ENCODE results near the gene SDK2.

The SDK2 gene

DNA sequence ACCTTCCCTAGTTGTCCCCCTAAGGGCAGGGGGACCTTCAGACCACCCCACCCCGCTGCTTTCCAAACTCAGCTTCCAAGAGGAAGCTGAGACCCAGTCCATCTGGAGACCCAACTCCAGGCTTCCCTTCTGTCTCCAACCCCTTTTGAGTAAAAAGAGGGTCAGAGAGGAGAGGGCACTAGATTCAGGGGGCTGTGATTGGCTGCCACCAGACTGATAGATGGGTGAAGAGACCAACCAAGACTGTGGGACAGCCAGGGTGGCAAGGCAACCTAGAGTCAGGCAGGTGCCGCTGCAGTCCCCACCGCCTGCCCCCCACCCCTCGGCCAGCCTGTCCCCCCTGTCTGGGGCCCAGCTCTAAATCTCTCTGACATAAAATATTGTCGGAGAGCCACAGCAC, 92.5 kb downstream of the SDK2 start:
- no peaks in the 10 kb centered on the region for H3K27me3 ChIP-seq (ENCODE audit: insufficient read depth, poor library complexity, severe bottlenecking)
- no peak for TF ChIP-seq GABPA (IDR thresholded peaks at IDR 0.05; ENCODE audit: low read depth)
- TF ChIP-seq, protein P1, sequence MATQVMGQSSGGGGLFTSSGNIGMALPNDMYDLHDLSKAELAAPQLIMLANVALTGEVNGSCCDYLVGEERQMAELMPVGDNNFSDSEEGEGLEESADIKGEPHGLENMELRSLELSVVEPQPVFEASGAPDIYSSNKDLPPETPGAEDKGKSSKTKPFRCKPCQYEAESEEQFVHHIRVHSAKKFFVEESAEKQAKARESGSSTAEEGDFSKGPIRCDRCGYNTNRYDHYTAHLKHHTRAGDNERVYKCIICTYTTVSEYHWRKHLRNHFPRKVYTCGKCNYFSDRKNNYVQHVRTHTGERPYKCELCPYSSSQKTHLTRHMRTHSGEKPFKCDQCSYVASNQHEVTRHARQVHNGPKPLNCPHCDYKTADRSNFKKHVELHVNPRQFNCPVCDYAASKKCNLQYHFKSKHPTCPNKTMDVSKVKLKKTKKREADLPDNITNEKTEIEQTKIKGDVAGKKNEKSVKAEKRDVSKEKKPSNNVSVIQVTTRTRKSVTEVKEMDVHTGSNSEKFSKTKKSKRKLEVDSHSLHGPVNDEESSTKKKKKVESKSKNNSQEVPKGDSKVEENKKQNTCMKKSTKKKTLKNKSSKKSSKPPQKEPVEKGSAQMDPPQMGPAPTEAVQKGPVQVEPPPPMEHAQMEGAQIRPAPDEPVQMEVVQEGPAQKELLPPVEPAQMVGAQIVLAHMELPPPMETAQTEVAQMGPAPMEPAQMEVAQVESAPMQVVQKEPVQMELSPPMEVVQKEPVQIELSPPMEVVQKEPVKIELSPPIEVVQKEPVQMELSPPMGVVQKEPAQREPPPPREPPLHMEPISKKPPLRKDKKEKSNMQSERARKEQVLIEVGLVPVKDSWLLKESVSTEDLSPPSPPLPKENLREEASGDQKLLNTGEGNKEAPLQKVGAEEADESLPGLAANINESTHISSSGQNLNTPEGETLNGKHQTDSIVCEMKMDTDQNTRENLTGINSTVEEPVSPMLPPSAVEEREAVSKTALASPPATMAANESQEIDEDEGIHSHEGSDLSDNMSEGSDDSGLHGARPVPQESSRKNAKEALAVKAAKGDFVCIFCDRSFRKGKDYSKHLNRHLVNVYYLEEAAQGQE (IDR thresholded peaks at IDR 0.05; ENCODE audit: insufficient replicate concordance, low read depth): no peak
- TF ChIP-seq, protein P2, sequence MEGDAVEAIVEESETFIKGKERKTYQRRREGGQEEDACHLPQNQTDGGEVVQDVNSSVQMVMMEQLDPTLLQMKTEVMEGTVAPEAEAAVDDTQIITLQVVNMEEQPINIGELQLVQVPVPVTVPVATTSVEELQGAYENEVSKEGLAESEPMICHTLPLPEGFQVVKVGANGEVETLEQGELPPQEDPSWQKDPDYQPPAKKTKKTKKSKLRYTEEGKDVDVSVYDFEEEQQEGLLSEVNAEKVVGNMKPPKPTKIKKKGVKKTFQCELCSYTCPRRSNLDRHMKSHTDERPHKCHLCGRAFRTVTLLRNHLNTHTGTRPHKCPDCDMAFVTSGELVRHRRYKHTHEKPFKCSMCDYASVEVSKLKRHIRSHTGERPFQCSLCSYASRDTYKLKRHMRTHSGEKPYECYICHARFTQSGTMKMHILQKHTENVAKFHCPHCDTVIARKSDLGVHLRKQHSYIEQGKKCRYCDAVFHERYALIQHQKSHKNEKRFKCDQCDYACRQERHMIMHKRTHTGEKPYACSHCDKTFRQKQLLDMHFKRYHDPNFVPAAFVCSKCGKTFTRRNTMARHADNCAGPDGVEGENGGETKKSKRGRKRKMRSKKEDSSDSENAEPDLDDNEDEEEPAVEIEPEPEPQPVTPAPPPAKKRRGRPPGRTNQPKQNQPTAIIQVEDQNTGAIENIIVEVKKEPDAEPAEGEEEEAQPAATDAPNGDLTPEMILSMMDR (IDR thresholded peaks at IDR 0.05; ENCODE audit: insufficient read depth, low read length): no peak
- no peak for TF ChIP-seq SPI1 (IDR thresholded peaks at IDR 0.05; ENCODE audit: borderline replicate concordance, low read depth)
- TF ChIP-seq POLR2AphosphoS5 (IDR thresholded peaks at IDR 0.05; ENCODE audit: low read depth): no peak
- no peak for DNase-seq (ENCODE audit: low read depth in 1 of 2, low spot score in 1 of 2)
- no peak overlapping the region for H3K4me3 ChIP-seq (replicated peaks; ENCODE audit: insufficient read depth, low read length)
- H3K27ac ChIP-seq (replicated peaks): no peak overlapping the region

DNA sequence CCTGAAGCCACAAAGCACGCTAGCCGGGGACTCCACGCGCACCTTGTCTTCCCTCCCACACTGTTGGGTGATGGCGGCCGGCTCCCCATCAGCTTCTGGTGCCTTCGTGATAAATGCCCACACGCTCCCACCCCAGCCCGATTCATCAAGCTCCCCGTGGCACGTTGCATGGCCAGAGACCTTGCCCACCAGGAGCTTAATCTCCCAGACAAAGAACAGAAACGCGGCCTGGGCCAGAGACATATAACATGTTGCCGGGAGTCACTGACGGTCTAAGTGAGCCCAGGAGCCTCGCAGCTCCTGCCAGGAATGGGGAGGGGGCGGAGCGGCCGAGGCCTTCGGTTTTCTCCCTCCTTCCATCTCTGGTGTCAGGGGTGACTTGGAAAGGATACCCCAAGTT, 93.1 kb downstream of the SDK2 start:
- Histone ChIP-seq H3K4me3 (replicated peaks; ENCODE audit: insufficient read depth, low read length) (no peak overlapping the region), H3K27ac (replicated peaks) (no peak overlapping the region), H3K27me3 (ENCODE audit: insufficient read depth, poor library complexity, severe bottlenecking) (no peaks in the 10 kb centered on the region)
- no peak for DNase-seq (ENCODE audit: low read depth in 1 of 2, low spot score in 1 of 2)
- TF ChIP-seq, protein P2 (IDR thresholded peaks at IDR 0.05; ENCODE audit: insufficient read depth, low read length): no peak
- TF ChIP-seq SPI1 (IDR thresholded peaks at IDR 0.05; ENCODE audit: borderline replicate concordance, low read depth): no peak
- no peak for TF ChIP-seq GABPA (IDR thresholded peaks at IDR 0.05; ENCODE audit: low read depth)
- TF ChIP-seq, protein P1 (IDR thresholded peaks at IDR 0.05; ENCODE audit: insufficient replicate concordance, low read depth): no peak
- TF ChIP-seq POLR2AphosphoS5 (IDR thresholded peaks at IDR 0.05; ENCODE audit: low read depth): no peak

DNA sequence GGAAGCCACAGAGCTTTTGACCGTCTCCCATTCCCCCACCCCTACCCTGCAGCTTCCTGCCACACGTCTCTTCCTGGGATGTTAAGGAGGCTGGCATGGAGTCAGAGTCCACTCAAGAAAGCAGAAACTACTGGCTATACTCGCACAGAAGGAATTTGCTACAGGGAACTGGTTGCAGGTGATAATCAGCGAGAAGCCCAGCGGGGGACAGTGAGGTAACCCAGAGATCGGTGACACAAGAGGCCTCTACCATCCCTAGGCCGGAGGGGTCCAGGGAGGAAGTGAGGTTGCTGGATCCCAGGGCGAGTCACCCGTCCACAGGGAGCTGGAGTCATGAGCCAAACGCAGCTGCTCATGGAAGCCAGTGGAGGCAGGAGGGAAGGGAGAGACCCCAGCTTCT, 93.7 kb downstream of the SDK2 start:
- DNase-seq (ENCODE audit: low read depth in 1 of 2, low spot score in 1 of 2): no peak
- H3K4me3 ChIP-seq (replicated peaks; ENCODE audit: insufficient read depth, low read length): no peak overlapping the region
- H3K27me3 ChIP-seq (ENCODE audit: insufficient read depth, poor library complexity, severe bottlenecking): no peaks in the 10 kb centered on the region
- TF ChIP-seq GABPA (IDR thresholded peaks at IDR 0.05; ENCODE audit: low read depth) (no peak), POLR2AphosphoS5 (IDR thresholded peaks at IDR 0.05; ENCODE audit: low read depth) (no peak), SPI1 (IDR thresholded peaks at IDR 0.05; ENCODE audit: borderline replicate concordance, low read depth) (no peak)
- TF ChIP-seq, protein P2 (IDR thresholded peaks at IDR 0.05; ENCODE audit: insufficient read depth, low read length): no peak
- H3K27ac ChIP-seq (replicated peaks): no peak overlapping the region

GRCh38 chr17:73549841-73550430, 94.3 kb downstream of the SDK2 start:
- no peak overlapping the region for H3K4me3 ChIP-seq (replicated peaks; ENCODE audit: insufficient read depth, low read length)
- no peak for DNase-seq (ENCODE audit: low read depth in 1 of 2, low spot score in 1 of 2)
- TF ChIP-seq SPI1 (IDR thresholded peaks at IDR 0.05; ENCODE audit: borderline replicate concordance, low read depth): no peak
- no peak for TF ChIP-seq GABPA (IDR thresholded peaks at IDR 0.05; ENCODE audit: low read depth)
- TF ChIP-seq, protein P1 (IDR thresholded peaks at IDR 0.05; ENCODE audit: insufficient replicate concordance, low read depth): no peak
- TF ChIP-seq POLR2AphosphoS5 (IDR thresholded peaks at IDR 0.05; ENCODE audit: low read depth): no peak
- TF ChIP-seq, protein P2 (IDR thresholded peaks at IDR 0.05; ENCODE audit: insufficient read depth, low read length): no peak
- no peak overlapping the region for H3K27ac ChIP-seq (replicated peaks)
- H3K27me3 ChIP-seq (ENCODE audit: insufficient read depth, poor library complexity, severe bottlenecking): no peaks in the 10 kb centered on the region
